HepG2 (cell line): ENCODE results near the gene CEBPE. TPM values are rescaled to one million over a fixed set of nuclear protein-coding genes. Genes with fewer than 3 reads are reported as not detected.

ENCODE experiments used
- AHR ChIP-seq: IDR thresholded peaks from 2 replicates; pipeline ENCODE4 v1.6.1; 2018; ENCODE audit warnings: missing genetic modification reagents, missing compliant biosample characterization
- BATF2 ChIP-seq: sonication (generic); formaldehyde crosslinking; IDR thresholded peaks from 2 replicates; pipeline ENCODE4 v1.8.0; 2022; ENCODE audit warnings: mild to moderate bottlenecking, missing genetic modification reagents, moderate library complexity
- BCL3 ChIP-seq: sonication (generic); formaldehyde crosslinking; IDR thresholded peaks from 2 replicates; pipeline ENCODE4 v1.5.1; 2020; ENCODE audit warnings: mild to moderate bottlenecking, missing genetic modification reagents, moderate library complexity
- CBX2 ChIP-seq, 2 experiments: fragments of 200-600 bp in 1 of 2; sonication (generic); formaldehyde crosslinking in 1 of 2; IDR thresholded peaks; 2 replicates each; pipeline versions ENCODE4 v1.7.0 to v1.8.1; 2018 to 2022; ENCODE audit warnings: low read depth in 2 of 2, low read length in 1 of 2, mild to moderate bottlenecking in 1 of 2, missing genetic modification reagents in 1 of 2
- FOSL2 ChIP-seq: sonication (generic); formaldehyde crosslinking; IDR thresholded peaks from 2 replicates; pipeline ENCODE4 v1.4.0; 2020; ENCODE audit warnings: missing genetic modification reagents
- FOXK2 ChIP-seq: fragments of 450-650 bp; IDR thresholded peaks from 2 replicates; pipeline ENCODE4 v1.6.1; 2016
- MBNL3 ChIP-seq: fragments of 250-450 bp; sonication (Bioruptor Pico); conservative IDR thresholded peaks from 2 replicates; pipeline ENCODE4 v1.8.0; 2022; ENCODE audit warnings: mild to moderate bottlenecking, inconsistent platforms
- SKI ChIP-seq: fragments of 450-650 bp; IDR thresholded peaks from one replicate; pipeline ENCODE4 v1.6.1; 2018; ENCODE audit warnings: mild to moderate bottlenecking; ENCODE audit not compliant: partially characterized antibody
- ZBTB10 ChIP-seq: sonication (generic); formaldehyde crosslinking; IDR thresholded peaks from 2 replicates; pipeline ENCODE4 v1.4.0; 2020; ENCODE audit warnings: missing genetic modification reagents, borderline replicate concordance
- ZBTB49 ChIP-seq: sonication (generic); formaldehyde crosslinking; IDR thresholded peaks from 2 replicates; pipeline ENCODE4 v1.4.0; 2020; ENCODE audit warnings: missing genetic modification reagents, borderline replicate concordance
- ZFP36L2 ChIP-seq: sonication (generic); formaldehyde crosslinking; IDR thresholded peaks from 2 replicates; pipeline ENCODE4 v1.4.0; 2020; ENCODE audit warnings: missing genetic modification reagents
- ZNF234 ChIP-seq: sonication (generic); formaldehyde crosslinking; conservative IDR thresholded peaks from 2 replicates; pipeline ENCODE4 v1.5.1; 2020; ENCODE audit warnings: mild to moderate bottlenecking, missing genetic modification reagents
- ZNF513 ChIP-seq: sonication (generic); formaldehyde crosslinking; conservative IDR thresholded peaks from 2 replicates; pipeline ENCODE4 v1.5.0; 2020; ENCODE audit warnings: missing genetic modification reagents
- ZNF772 ChIP-seq: sonication (generic); formaldehyde crosslinking; IDR thresholded peaks from 2 replicates; pipeline ENCODE4 v1.5.0; 2020; ENCODE audit warnings: mild to moderate bottlenecking, missing genetic modification reagents
- ZNF780A ChIP-seq: sonication (generic); formaldehyde crosslinking; IDR thresholded peaks from 2 replicates; pipeline ENCODE4 v1.8.0; 2022; ENCODE audit warnings: mild to moderate bottlenecking, missing genetic modification reagents, moderate library complexity
- ZNF800 ChIP-seq: sonication (generic); formaldehyde crosslinking; IDR thresholded peaks from 2 replicates; pipeline ENCODE4 v1.4.0; 2020; ENCODE audit warnings: missing genetic modification reagents
- polyA plus RNA-seq, 8 experiments: library from polyadenylated mRNA; depleted of rRNA in 3 of 8; stranded (reverse) in 7 of 8; unstranded in 1 of 8; fragments of >200 nt; fragmentation: Illumina TruSeq in 4 of 8; extraction: Trizol in 4 of 8; gene quantifications; 2 replicates each; pipeline versions ENCODE4 v1.2.1 to v1.2.3, GENCODE V29; 2011 to 2016; ENCODE audit warnings: low read depth in 4 of 8, missing spikeins in 1 of 8, mixed read lengths in 1 of 8; ENCODE audit not compliant: insufficient read depth in 1 of 8
- total RNA-seq, 5 experiments: library from RNA; depleted of rRNA; stranded (reverse); fragments of >200 nt; fragmentation: Illumina TruSeq; extraction: Trizol; gene quantifications; 2 replicates each; pipeline ENCODE4 v1.2.3, GENCODE V29; 2016; ENCODE audit warnings: low read depth in 1 of 5

Gene CEBPE
- total and polyA plus RNA-seq, 2 of the 13 experiments (the other 11 are each of a cell fraction or from before 2014, with no cell fraction given), result 0.09 to 0.11 TPM

GRCh38 chr14:23115039-23115731, 3.9 kb downstream of the CEBPE start (continued):
- no peak for TF ChIP-seq ZFP36L2 (CRISPR knock-in tag)
- 0 out of 2 replicates have a peak, but pooled peaks have one; percentile 42 for TF ChIP-seq BCL3 (CRISPR knock-in tag)
- no peak for TF ChIP-seq FOXK2
- TF ChIP-seq CBX2 (IDR thresholded peaks at IDR 0.05; ENCODE audit: low read depth, low read length), result no peak
- TF ChIP-seq CBX2 (CRISPR knock-in tag; IDR thresholded peaks at IDR 0.05; ENCODE audit: low read depth), result no peak
- TF ChIP-seq ZNF772 (CRISPR knock-in tag), result 0 out of 2 replicates have a peak, but pooled peaks have one; percentile 38
- TF ChIP-seq FOSL2 (CRISPR knock-in tag), result peak; percentile 62
- no peak for TF ChIP-seq ZNF513 (CRISPR knock-in tag)
- no peak for TF ChIP-seq ZBTB49 (CRISPR knock-in tag)
- peak; percentile 33; the same call in 1 of the 2 replicates for TF ChIP-seq ZBTB10 (CRISPR knock-in tag)
- no peak for TF ChIP-seq ZNF800
- TF ChIP-seq ZNF234 (CRISPR knock-in tag), result 0 out of 2 replicates have a peak, but pooled peaks have one; percentile 35
- 0 out of 2 replicates have a peak, but pooled peaks have one; percentile 17 for TF ChIP-seq BATF2
- TF ChIP-seq SKI, result peak; percentile 3
- TF ChIP-seq AHR (CRISPR knock-in tag), result 0 out of 2 replicates have a peak, but pooled peaks have one; percentile 41
- no peak for TF ChIP-seq MBNL3 (CRISPR knock-in tag)
- no peak for TF ChIP-seq ZNF780A (CRISPR knock-in tag)
